RPMI7951 (cell line): Measurements from ENCODE around the gene PGA4. TPM values are rescaled to one million over a fixed set of nuclear protein-coding genes. Genes with fewer than 3 reads are reported as not detected.
"Not testable (repeated sequence)": the region's sequence is repeated elsewhere in the genome, so short reads cannot be mapped to it uniquely, and the experiment has no call there.

ENCODE experiments used
- DNase-seq: peaks from one replicate; pipeline ENCODE4 v3.0.0-alpha.2; 2012; ENCODE audit warnings: low read depth
- total RNA-seq: library from RNA; depleted of rRNA; stranded (reverse); fragments of >200 nt; shearing (Covaris generic); gene quantifications from 2 replicates; pipeline ENCODE4 v1.2.3, GENCODE V29; 2014

Gene PGA4
- total RNA-seq, 1 experiment from 2014 or later, result not detected

- DNase-seq, result not testable (repeated sequence)
Measured at GRCh38 chr11:61204502-61205059, 17.6 kb upstream of the PGA4 start.

DNA sequence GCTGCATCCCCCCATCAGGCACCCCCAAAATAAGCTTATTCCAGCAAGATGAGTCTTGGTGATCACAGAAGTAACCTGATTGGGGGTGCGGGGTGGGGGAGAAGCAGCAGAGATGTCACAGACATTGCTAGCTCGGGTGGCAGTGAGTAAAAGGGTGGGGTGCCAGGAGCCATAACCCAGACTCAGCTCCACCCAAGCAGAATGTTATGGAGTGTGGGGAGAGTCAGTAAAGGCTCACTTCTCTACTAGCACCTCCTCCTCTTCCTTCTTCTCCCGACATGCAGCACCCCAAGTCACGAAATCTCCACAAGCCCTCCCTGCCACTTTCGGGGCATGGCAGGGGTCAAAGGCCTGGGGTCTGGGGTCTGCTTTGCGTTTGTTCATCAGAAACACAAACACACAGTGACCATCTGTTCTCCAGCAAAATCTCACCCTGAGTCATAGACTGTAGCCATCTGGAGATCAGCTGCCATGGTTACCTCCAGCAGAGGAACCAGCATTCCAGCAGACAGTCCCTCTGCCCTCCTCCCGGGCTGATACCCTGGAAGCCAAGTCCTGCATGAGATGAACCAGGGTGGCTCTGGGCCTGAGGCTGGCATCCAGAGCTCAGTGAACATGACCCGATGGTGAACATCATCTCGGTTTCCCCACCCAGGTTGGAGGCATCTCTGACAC is 14.4 kb upstream of the PGA4 start:
- DNase-seq, result not testable (repeated sequence)

DNA sequence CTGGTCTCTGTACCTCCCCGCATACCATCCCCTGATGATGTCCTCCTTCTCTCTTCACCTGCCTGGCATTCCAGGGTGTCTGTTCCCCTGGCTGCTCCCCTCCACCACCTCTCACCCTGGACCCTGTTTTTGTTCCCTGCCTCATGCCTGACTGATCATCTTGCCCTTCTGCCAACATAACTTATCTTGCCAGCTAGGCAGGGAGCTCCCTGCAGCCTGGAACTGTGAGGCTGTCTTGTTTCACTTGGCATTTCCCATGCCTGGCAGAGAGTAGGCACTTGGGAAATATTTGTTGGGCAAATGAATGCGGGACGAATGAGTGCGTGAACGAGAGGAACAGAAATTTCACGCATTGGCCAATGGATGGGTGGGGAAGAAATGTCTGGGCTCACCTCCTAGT is 11.5 kb upstream of the PGA4 start:
- DNase-seq, result not testable (repeated sequence)

DNA sequence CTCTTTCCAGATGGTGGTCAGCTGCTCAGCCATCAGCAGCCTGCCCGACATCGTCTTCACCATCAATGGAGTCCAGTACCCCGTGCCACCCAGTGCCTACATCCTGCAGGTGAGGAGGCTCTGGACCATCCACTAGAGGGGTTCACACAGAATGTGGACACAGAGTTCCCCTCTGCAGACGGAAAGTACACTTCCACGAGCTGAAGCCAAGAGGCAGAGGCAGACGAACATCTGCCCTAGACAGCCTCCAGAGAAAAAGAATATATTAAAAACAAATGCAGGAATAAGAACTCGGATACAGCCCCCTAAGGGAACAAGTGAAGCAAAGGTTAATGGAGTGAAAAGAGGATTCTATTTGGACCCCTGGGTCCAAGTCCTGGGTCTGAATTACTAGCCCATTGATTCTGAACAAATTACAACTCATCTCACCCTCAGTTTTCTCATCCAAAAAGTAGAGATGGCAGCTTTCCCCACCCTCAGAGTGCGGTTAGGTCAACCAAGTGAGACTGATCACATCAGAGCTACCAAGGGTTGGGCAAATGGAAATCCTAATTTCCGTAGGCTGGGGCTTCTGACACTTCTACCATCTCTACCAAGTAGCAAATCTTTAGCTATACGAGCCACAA is 10.7 kb upstream of the PGA4 start:
- not testable (repeated sequence) for DNase-seq

GRCh38 chr11:61212202-61212601 is 9.9 kb upstream of the PGA4 start:
- not testable (repeated sequence) for DNase-seq

GRCh38 chr11:61213711-61214324 is 8.3 kb upstream of the PGA4 start:
- not testable (repeated sequence) for DNase-seq

- DNase-seq, result not testable (repeated sequence)
Measured at GRCh38 chr11:61218306-61218705, 3.8 kb upstream of the PGA4 start.

GRCh38 chr11:61219016-61219415 is 3.1 kb upstream of the PGA4 start:
- DNase-seq, result not testable (repeated sequence)

DNA sequence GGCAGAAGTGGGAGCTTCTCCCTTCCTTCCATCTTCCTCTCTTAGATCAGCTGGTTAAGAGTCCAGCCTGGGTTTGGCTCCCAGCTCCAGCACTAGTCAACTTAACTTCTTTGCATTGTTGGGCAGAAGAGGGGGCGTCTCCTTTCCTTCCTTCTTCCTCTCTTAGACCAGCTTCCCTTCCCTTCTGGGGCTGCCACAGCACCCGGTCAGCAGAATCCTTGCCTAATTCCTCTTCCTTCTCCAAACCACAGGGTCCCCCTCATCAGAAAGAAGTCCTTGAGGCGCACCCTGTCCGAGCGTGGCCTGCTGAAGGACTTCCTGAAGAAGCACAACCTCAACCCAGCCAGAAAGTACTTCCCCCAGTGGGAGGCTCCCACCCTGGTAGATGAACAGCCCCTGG is 545 bp downstream of the PGA4 start:
- DNase-seq, result not testable (repeated sequence)

DNA sequence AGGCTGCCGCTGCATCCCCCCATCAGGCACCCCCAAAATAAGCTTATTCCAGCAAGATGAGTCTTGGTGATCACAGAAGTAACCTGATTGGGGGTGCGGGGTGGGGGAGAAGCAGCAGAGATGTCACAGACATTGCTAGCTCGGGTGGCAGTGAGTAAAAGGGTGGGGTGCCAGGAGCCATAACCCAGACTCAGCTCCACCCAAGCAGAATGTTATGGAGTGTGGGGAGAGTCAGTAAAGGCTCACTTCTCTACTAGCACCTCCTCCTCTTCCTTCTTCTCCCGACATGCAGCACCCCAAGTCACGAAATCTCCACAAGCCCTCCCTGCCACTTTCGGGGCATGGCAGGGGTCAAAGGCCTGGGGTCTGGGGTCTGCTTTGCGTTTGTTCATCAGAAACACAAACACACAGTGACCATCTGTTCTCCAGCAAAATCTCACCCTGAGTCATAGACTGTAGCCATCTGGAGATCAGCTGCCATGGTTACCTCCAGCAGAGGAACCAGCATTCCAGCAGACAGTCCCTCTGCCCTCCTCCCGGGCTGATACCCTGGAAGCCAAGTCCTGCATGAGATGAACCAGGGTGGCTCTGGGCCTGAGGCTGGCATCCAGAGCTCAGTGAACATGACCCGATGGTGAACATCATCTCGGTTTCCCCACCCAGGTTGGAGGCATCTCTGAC is 4.5 kb downstream of the PGA4 start:
- DNase-seq, result not testable (repeated sequence)

DNA sequence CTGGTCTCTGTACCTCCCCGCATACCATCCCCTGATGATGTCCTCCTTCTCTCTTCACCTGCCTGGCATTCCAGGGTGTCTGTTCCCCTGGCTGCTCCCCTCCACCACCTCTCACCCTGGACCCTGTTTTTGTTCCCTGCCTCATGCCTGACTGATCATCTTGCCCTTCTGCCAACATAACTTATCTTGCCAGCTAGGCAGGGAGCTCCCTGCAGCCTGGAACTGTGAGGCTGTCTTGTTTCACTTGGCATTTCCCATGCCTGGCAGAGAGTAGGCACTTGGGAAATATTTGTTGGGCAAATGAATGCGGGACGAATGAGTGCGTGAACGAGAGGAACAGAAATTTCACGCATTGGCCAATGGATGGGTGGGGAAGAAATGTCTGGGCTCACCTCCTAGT is 7.3 kb downstream of the PGA4 start:
- not testable (repeated sequence) for DNase-seq

DNA sequence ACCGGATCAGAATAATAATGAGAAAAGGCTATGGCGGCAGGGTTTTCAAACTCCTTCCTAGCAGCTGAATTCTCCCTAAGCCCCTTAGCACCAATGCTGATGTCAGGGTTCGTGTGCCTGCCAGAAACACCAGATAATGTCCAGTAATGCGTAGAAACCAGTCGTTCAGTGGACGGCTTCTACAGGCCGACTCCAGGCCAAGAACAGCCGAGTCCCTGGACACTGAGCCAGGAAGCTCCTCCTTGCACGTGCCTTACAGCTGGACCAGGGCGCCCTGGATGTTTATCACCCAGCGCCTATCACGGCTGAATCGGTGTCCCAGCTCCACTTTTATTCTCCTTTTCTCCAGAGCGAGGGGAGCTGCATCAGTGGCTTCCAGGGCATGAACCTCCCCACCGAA is 8.9 kb downstream of the PGA4 start:
- DNase-seq, result not testable (repeated sequence)

DNA sequence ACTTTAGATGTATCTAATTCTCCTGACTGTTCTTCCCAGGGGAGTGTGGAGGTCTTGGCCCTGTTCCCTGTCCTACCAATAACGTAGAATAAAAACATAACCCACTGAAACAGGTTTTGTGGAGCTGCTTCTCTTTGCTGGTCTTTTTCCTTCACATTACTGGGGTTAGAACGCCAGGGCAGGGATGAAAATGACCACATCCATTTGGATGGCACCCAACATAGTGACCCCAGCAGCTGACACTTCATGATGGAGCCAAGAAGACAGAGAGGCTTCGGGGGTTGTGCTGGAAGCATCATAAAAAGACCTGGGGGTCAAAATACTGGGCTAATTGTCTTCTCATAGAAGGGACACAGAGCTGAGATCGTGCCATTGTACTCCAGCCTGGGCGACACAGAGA is 9.4 kb downstream of the PGA4 start:
- not testable (repeated sequence) for DNase-seq

- DNase-seq, result not testable (repeated sequence)
Measured at GRCh38 chr11:61232548-61233145, 10.5 kb downstream of the PGA4 start.

GRCh38 chr11:61237130-61237529 is 15.0 kb downstream of the PGA4 start:
- not testable (repeated sequence) for DNase-seq

DNA sequence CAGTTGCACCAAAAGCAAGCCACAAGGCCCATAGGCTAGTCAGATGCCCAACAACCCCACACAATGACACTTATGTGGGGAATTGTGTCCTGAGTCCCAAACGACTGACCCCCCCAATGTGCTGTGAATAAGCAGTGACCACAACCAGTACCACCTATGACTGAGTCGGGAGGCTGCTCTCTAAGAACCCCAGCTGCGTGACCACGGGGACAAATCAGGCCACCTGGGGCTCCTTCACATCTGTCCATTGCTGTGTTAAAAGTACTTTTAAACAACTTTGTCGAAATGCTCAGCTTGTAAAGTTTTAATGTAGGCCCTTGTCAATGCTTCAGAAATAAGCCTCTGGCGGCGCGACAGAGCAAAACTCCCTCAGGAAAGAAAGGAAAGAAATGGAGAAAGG is 18.1 kb downstream of the PGA4 start:
- not testable (repeated sequence) for DNase-seq

DNA sequence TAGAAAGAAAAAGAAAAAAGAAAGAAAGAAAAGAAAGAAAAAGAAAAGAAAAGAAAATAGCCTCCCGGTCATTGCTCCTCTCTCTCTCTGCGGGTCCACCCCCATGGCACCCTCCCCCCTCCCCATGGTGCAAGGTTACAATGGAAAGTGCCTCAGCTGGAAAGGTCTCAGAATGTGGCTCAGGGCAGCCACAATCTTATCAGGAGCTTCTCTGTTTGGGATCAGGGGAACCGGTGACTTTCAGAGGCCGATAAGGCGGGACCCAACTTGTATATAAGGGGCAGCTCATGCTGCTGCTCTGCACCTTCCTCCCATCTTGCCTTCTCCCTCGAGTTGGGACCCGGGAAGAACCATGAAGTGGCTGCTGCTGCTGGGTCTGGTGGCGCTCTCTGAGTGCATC is 18.7 kb downstream of the PGA4 start, which contains the start of gene PGA5:
Gene PGA5, plus strand, starts transcription at position 301 of the 400 bp plus-strand sequence. Its CDS starts 52 bp downstream, at position 353.
- DNase-seq, result not testable (repeated sequence)

GRCh38 chr11:61241526-61241925 is 19.4 kb downstream of the PGA4 start:
- DNase-seq, result not testable (repeated sequence)

GRCh38 chr11:61245284-61245964 is 23.3 kb downstream of the PGA4 start:
- not testable (repeated sequence) for DNase-seq

DNA sequence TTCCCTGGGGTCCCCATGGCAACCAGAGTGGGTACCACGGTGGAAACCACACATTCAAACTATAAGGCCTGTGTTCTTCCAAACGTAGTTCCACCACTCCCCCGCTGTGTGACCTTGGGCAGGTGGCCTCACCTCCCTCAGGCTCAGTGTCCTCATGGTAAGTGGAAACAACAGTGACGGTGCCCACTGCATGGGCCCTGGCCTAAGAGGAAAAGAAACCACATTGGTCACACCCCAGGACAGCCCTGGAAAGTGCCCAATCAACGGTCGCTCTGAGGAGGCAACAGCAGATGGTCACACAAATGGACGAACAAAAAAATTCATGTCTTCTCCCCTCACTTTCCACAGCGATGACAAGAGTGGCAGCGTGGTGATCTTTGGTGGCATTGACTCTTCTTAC is 25.9 kb downstream of the PGA4 start:
- not testable (repeated sequence) for DNase-seq

- DNase-seq, result not testable (repeated sequence)
Measured at GRCh38 chr11:61249201-61249600, 27.1 kb downstream of the PGA4 start.
